NCI-H2029 (cell line): ENCODE measurements around the gene CASD1.

ENCODE experiments used
- DNase-seq: peaks from one replicate; lab custom pipeline; 2025; lab: John Stamatoyannopoulos, UW

Gene CASD1

GRCh38 chr7:94512735-94513564 lies 3.3 kb downstream of the CASD1 start:
- DNase-seq: no peak

- no peak for DNase-seq
Measured at GRCh38 chr7:94513565-94513860, 3.9 kb downstream of the CASD1 start.

GRCh38 chr7:94514140-94514889 lies 4.7 kb downstream of the CASD1 start:
- DNase-seq: no peak

GRCh38 chr7:94514917-94515316 lies 5.3 kb downstream of the CASD1 start:
- DNase-seq: no peak

DNA sequence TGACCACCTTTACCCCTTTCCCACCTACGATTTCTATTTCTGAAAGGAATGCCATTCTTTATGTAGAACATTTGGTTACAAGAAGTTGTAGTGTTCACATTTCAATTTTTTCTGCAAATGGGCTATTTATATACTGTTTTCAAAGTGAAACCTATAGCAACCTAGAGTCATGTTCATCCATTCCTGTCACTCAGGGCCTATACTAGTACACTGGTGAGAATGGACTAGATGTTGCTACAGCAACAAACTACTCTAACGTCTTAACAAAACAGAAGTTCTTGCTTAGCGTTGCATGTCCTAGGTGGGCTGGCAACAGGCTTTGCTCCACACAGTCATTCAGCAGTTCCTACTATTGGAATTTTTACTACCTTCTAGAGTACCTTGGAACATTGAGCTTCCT lies 16.3 kb downstream of the CASD1 start:
- DNase-seq: no peak

DNA sequence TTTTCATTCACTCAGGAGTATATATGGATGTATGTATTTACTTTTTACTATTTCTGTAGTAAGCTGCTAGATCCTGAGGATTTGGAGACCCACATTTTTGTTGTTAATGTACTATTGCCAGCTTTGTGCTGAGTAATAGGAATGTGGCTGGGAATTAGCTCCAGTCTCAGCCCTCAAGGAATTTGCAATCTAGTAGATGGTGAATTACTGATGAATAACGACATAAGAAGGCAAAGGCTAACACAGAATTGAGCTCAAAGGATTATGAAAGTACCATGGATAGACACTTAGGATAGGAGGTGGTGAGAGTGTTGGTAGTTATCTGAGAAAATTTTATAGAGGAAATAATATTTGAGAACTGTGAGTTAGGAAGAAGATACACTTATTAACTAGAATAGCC lies 19.9 kb downstream of the CASD1 start:
- no peak for DNase-seq

- DNase-seq: no peak
Measured at GRCh38 chr7:94530109-94530508, 20.5 kb downstream of the CASD1 start.

DNA sequence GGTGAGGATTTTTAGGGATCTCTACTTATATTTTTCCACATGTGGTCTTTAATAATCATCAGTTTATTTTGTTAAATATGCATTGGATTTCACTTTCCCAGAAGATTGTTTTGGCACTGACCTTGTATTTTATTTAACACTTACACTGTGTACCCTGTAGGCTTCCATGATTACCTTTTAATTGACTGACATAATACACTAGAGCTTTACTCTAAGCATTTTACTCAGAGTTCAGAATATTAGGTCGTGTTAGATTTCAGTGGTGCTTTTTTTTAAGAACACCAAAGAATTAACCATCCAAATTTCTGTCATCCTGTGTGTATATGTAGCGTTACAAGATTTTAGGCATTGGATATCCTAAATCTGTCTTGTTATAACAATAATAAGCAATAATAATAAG lies 23.1 kb downstream of the CASD1 start:
- DNase-seq: no peak

- DNase-seq: no peak
Measured at GRCh38 chr7:94540428-94540827, 30.8 kb downstream of the CASD1 start.

GRCh38 chr7:94547126-94547525 lies 37.5 kb downstream of the CASD1 start:
- no peak for DNase-seq

GRCh38 chr7:94556028-94556427 lies 46.4 kb downstream of the CASD1 start:
- no peak for DNase-seq

DNA sequence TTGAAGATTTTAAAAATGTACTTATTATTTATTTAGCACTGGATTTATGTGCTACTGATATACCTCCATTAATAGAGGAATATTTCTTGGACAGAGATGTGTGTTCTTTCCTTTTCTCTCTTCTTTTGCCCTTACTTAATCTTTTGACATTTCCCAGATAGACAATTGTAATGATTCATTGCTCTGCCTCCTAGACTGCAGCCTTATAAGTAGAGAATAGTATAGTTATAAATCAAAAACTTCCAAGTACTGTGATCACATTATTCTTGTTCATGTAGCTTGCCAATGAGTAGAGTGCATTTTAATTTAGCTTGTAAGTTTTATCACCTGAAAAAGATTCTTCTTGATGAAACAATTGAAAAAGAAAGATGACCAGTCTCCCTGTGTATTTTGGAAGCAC lies 47.6 kb downstream of the CASD1 start:
- DNase-seq: no peak

GRCh38 chr7:94559972-94560371 lies 50.4 kb downstream of the CASD1 start:
- DNase-seq: no peak

DNA sequence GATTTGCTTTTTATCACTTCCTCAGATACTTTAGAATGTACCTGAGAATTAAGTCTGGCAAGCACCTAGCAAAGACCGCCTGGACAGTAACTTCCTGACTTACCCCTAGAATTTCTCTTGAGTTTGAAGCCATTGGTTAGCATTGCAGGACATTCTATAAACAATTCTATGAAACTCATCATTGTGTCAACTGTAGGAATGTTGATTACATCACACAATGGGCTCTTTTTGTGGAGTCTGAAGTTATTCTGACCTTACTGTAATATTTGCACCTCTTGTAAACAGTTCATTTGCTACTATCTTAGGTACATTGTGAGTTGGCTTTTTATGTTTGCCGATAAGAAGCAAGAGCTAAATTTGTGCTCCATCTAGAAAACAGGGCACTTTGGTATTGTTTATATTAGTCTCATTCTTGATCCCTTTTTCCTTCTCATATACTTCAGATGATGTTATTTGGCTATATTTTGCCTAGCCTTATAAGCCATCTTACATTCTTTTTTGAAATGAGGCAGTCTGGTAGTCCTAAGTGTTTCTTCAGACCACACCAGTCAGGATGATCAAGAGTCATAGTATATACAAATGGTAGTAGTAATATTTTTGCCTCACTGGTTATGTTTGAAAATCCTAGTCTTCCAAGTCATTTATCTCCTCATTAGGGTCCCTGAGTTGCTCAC lies 52.4 kb downstream of the CASD1 start:
- no peak for DNase-seq

- DNase-seq: no peak
Measured at GRCh38 chr7:94562525-94562924, 52.9 kb downstream of the CASD1 start.

DNA sequence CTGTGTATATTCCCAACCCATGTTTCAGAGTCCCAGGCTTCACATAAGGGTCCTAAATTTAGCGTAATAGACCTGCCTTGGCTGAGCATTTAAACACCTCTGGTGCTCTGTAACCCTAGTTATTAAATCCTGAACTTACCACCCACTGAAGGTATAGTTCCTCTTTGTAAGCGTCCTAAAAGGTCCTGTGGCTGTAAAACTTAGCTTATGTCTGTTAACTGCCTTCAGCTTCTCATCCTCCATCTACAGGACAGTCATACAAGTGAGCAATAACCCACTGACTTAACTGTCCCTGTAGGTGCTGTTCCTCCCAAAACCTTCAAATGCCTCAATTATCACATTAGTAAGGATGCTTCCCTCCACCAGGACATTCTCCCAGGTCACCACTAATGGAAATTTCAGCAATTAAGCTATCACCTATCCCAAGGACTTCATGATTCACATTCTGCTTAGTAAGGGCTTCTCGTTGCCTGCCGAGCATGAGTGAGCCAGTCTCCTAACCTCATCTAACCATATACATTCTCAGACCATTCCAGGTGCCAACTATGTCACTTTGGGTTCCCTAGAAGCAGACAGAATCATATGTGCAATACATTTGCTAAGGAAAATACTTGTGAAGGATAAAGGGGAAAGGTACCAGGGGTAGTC lies 55.8 kb downstream of the CASD1 start:
- DNase-seq: no peak

GRCh38 chr7:94567396-94567795 lies 57.8 kb downstream of the CASD1 start:
- DNase-seq: no peak

DNA sequence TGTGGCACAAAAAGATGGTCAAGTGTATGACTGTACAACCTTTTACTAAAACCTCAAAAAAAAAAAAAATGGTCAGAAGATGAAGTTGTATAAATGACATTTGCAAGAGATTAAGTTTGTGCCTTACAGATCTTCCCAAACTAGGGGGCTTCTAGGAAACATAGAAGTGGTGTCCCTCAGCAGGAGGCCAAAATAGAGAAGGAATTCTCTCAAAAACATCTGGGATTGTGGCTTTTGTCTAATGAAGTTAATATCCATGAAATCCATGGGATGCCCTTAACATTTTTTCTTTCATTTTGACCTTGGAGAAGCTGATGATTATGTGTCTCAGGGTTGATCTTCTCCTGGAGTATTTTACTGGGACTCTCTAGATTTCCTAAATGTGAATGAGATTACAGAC lies 62.2 kb downstream of the CASD1 start:
- no peak for DNase-seq

- DNase-seq: no peak
Measured at GRCh38 chr7:94575646-94576045, 66.0 kb downstream of the CASD1 start.

DNA sequence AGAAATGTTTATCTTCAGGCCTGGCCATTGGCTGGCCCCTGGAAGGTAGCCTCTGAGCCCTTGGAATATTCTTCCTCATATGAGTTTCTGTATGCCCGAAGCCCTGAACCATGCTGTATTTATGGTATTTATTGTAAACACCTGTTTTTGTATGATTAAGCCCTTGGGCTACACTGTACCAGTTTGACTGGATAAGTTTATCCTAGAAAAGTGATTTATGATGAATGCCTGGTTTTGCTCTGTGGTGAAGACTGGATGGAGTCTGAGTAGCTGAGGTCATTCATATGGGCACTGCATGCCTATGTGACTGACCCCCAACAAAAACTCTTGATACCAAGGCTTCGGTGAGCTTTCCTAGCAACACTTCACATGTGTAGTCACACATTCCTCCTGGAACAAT lies 66.7 kb downstream of the CASD1 start:
- no peak for DNase-seq

DNA sequence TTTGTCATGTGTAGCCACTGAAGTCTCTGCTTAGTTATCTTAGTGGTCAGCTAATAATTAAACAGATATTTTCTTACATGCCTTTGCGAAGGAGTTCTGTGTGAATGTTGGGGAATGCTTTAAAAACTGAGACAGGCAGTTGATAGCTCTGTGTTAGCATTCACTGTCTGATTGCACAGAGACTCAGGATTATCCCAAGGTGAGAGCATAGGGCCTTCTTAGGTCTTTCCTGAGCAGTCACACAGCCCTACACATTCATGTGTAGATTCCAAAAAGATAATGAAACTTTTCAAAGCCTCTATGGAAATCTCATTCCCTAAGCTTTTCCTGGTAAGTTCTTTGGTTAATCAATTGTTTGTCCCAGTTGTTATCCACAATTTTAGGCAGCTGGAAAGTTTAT lies 67.7 kb downstream of the CASD1 start:
- no peak for DNase-seq

- DNase-seq: peak; percentile 62
Measured at GRCh38 chr7:94578614-94579013, 69.0 kb downstream of the CASD1 start.

DNA sequence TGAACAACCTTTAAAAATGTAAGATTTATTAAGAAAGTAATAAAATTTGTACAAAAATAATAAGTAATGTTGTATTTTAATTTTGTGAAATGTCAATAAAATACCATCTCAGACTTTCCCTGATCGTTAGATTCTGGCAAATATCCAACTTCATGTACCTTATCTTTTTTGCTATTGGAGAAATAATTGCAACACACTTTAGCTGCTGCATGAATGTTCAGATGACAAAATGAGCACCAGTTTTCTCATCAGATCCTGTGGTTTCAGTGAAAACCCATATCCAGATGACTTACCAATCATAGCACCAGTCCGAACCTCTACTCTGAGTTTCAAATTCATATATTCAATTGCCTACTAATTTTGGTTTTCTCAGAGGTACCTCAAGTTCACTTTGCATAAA lies 69.9 kb downstream of the CASD1 start:
- no peak for DNase-seq
